ENCODE data around the gene CRHR1.

The CRHR1 gene

DNA sequence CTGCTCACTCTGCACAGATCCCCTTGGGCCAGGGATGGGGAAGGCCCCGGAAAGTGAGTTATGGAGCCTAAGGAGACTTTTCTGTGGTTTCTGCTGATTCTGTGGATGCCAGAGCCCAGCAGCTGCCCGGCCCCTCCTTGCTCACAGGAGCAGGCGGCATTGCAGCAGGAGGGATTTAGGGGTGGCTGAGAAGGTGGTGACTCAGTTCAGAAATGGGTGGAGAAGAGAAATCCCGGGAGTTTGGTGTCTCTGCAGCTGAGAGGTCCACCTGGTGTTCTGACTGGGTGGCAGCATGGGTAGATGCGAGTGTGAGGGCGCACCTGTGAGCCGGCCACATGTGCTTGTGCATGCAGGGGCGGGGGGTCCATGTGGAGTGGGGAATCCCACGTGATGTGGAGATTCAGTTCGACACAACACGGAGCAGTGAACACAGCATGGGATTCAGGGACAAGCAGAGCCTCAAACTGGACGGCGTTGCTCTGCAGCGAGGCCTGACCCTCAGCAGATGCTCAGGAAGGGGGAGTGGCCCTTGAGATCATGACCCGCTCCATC is 44.5 kb downstream of the CRHR1 start:
- 87 to 88% methylated on average over 15 of the region's 15 CpGs for WGBS, 2 experiments
- H3K27ac ChIP-seq (ENCODE audit: insufficient read depth, low read depth, low read length, poor library complexity, severe bottlenecking): no peak overlapping the region
- no peak overlapping the region for H3K4me3 ChIP-seq (ENCODE audit: insufficient read depth, low read depth, low read length)
- H3K4me1 ChIP-seq (ENCODE audit: control insufficient read depth, insufficient read depth, low read length): no peaks in the 10 kb centered on the region
- no peaks in the 10 kb centered on the region for H3K27me3 ChIP-seq (ENCODE audit: control insufficient read depth, insufficient read depth, low read length, poor library complexity, severe bottlenecking)
- H3K36me3 ChIP-seq (ENCODE audit: control insufficient read depth, insufficient read depth, low read length): no peaks in the 10 kb centered on the region
- no peaks in the 10 kb centered on the region for H3K9me3 ChIP-seq (ENCODE audit: control insufficient read depth, low read length)

DNA sequence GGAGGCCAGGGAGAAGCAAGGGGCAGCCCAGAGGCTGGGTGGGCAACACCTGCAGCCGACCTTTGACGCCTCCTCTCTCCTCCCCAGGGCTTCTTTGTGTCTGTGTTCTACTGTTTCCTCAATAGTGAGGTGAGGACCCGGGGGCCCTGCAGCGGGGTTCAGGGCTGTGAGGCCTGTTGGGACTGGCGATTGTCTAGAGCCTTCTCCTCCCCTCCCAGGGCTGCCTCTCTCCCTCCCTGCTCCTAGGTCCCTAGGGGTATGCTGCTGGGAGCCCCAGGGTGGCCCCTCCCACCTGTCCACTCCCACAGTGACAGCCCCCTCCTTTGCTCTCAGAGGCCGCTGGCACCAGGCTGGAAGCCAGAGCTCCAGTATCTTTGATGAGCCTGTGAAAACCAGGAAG is 49.8 kb downstream of the CRHR1 start:
- Histone ChIP-seq H3K36me3 (ENCODE audit: control insufficient read depth, insufficient read depth, low read length) (no peaks in the 10 kb centered on the region), H3K9me3 (ENCODE audit: control insufficient read depth, low read length) (no peaks in the 10 kb centered on the region), H3K27ac (ENCODE audit: insufficient read depth, low read depth, low read length, poor library complexity, severe bottlenecking) (no peak overlapping the region), H3K27me3 (ENCODE audit: control insufficient read depth, insufficient read depth, low read length, poor library complexity, severe bottlenecking) (no peaks in the 10 kb centered on the region), H3K4me1 (ENCODE audit: control insufficient read depth, insufficient read depth, low read length) (peaks cover 4% of the 10 kb centered on the region), H3K4me3 (ENCODE audit: insufficient read depth, low read depth, low read length) (no peak overlapping the region)
- 75 to 83% methylated on average over 6 of the region's 6 CpGs for WGBS, 2 experiments

DNA sequence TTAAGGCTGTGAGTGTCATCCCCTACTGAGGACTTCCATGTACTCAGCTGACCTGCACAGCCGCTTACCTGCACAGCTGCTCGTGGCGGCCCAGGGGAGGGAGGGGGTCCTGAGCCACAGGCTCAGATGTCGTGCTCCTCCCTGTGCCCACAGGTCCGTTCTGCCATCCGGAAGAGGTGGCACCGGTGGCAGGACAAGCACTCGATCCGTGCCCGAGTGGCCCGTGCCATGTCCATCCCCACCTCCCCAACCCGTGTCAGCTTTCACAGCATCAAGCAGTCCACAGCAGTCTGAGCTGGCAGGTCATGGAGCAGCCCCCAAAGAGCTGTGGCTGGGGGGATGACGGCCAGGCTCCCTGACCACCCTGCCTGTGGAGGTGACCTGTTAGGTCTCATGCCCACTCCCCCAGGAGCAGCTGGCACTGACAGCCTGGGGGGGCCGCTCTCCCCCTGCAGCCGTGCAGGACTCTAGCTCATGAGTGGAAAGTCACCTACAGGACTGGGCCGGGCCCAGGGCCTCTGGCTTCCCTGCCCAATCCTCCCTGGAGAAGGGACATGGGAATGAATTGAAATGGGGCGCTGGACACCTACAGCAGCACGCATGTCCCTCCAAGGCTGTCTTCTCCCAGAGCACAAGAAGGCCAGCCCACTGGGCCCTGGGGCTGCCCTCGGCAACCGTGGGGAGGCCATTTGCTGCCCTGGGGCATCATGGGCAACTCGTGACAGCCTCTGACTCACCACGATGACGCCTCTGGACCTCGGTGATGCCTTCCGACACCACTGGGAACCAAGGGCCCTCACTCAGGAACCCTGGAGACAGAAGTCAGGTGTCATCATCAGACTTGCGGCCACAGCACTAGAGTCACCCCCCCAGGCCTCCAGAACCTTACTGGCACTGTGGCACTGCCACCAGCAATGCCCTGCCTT is 50.6 kb downstream of the CRHR1 start:
- no peak overlapping the region for H3K4me3 ChIP-seq (ENCODE audit: insufficient read depth, low read depth, low read length)
- H3K4me1 ChIP-seq (ENCODE audit: control insufficient read depth, insufficient read depth, low read length): peaks cover 4% of the 10 kb centered on the region
- no peak overlapping the region for H3K27ac ChIP-seq (ENCODE audit: insufficient read depth, low read depth, low read length, poor library complexity, severe bottlenecking)
- H3K27me3 ChIP-seq (ENCODE audit: control insufficient read depth, insufficient read depth, low read length, poor library complexity, severe bottlenecking): no peaks in the 10 kb centered on the region
- H3K36me3 ChIP-seq (ENCODE audit: control insufficient read depth, insufficient read depth, low read length): no peaks in the 10 kb centered on the region
- WGBS, 2 experiments: 91 to 92% methylated on average over 26 of the region's 26 CpGs
- H3K9me3 ChIP-seq (ENCODE audit: control insufficient read depth, low read length): no peaks in the 10 kb centered on the region

DNA sequence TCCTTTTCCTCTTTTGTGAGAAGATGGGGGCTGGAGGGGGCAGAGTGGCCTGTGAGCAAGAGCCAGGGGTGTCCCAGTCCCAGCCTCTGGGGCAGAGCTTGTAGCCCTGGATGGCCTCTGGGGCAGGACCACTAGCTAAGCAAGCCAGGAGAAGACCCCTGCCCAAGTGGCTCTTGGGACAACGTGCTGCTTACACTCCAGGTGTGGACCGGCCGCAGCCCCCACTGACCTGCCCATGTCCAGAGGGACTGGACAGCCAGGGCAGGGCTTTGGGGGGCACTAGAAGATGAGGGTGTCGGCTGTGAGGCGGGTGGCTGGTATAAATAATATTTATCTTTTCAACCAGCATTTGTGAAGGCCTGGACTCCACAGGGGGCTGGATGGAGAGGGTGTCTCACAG is 51.4 kb downstream of the CRHR1 start:
- Histone ChIP-seq H3K36me3 (ENCODE audit: control insufficient read depth, insufficient read depth, low read length) (no peaks in the 10 kb centered on the region), H3K9me3 (ENCODE audit: control insufficient read depth, low read length) (no peaks in the 10 kb centered on the region), H3K4me1 (ENCODE audit: control insufficient read depth, insufficient read depth, low read length) (peaks cover 4% of the 10 kb centered on the region), H3K27me3 (ENCODE audit: control insufficient read depth, insufficient read depth, low read length, poor library complexity, severe bottlenecking) (no peaks in the 10 kb centered on the region), H3K4me3 (ENCODE audit: insufficient read depth, low read depth, low read length) (no peak overlapping the region), H3K27ac (ENCODE audit: insufficient read depth, low read depth, low read length, poor library complexity, severe bottlenecking) (no peak overlapping the region)
- WGBS, 2 experiments: 96% methylated on average over 5 of the region's 5 CpGs

DNA sequence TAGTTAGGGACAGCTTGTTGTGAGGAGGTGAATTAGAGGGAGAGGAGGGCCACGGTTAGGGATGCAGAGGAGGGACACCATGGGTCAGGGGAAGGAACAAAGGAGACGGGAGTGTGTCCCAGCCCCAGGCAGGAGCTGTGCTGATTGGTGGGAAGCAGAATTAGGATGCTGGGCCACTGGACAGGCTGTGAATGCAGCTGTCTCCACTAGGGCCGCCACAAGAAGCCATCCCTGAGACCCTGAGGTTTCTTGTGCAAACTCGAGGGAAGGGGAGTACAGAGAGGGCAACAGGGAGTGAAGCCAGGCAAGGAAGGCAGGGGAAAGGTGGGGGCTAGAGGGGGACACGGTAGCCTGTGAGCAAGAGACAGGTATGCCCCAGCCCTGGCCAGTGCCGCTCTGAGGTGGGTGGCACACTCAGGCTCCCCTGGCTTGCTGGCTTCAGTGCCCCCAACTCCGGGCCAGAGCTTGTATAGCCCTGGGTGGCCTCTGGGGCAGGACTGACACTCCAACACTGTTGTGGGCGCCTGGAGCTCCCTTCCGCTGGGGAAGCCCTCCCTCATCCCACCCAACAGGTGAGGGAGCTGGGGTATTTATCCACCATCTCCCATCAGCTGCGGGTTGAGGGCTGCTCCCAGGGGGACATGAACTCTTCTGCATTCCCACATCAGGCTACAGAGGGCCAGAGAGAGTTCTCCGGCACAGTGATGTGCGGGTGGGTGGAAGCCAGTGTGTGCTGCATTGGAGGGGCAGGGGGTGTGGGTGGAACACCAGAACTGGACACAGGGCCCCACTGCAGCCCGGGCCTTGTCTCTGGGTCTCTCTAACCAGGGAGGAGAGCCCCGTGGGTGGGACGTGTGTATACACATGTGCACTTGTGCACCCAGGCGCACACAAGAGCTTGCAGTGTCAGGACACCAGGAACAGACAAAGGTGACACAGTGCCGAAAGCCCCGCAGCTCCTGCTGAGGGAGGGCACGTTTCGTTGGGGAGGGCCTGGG is 52.2 kb downstream of the CRHR1 start:
- 81 to 82% methylated on average over 20 of the region's 20 CpGs for WGBS, 2 experiments

DNA sequence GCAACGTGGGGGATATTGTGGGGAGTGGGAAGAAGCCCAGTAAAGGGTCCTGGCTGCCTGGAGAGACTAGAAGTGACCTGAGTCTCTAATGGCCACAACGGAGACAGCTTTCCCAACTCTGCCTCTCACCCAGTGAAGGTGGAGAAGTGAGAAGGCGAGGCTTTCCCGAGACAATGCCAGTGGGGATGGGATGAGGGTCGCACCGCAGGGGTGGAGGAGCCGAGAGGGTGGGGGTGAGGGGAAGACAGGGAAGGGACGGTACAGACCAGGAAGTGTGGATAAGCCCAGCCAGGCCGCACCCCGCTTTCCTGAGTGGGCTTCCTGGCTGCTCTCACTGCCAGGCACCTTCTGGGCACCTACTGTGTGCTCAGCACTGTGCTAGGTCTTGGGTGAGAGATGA is 53.1 kb downstream of the CRHR1 start:
- no peak overlapping the region for H3K4me3 ChIP-seq (ENCODE audit: insufficient read depth, low read depth, low read length)
- 57 to 59% methylated on average over 10 of the region's 10 CpGs for whole genome bisulfite sequencing, 2 experiments

More for the DNA sequence above, 52.2 kb downstream of the CRHR1 start:
- Histone ChIP-seq H3K27ac (ENCODE audit: insufficient read depth, low read depth, low read length, poor library complexity, severe bottlenecking) (no peak overlapping the region), H3K4me1 (ENCODE audit: control insufficient read depth, insufficient read depth, low read length) (peaks cover 4% of the 10 kb centered on the region), H3K27me3 (ENCODE audit: control insufficient read depth, insufficient read depth, low read length, poor library complexity, severe bottlenecking) (no peaks in the 10 kb centered on the region), H3K9me3 (ENCODE audit: control insufficient read depth, low read length) (no peaks in the 10 kb centered on the region), H3K4me3 (ENCODE audit: insufficient read depth, low read depth, low read length) (no peak overlapping the region), H3K36me3 (ENCODE audit: control insufficient read depth, insufficient read depth, low read length) (no peaks in the 10 kb centered on the region)

DNA sequence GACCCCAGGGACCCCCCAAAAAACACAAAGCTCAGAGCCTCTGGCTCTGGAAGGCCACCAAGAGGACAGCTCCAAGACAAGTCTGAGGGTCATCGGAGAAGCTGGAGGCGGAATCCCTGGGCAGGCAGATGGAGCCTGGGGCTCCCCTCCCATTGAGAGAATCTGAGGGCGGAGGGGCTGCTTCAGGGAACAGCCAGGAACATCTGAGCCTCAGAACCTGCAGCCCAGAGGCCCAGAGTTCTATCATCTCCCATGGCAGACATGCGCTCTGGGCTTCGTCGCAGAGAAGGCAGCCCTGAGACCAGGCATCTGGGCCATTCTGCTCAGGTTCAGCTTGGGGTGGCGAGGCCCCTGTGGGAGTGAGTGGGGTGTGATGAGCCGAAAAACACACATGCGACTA is 53.5 kb downstream of the CRHR1 start:
- H3K9me3 ChIP-seq (ENCODE audit: control insufficient read depth, low read length): no peaks in the 10 kb centered on the region
- H3K4me3 ChIP-seq (ENCODE audit: insufficient read depth, low read depth, low read length): no peak overlapping the region
- peaks cover 4% of the 10 kb centered on the region for H3K4me1 ChIP-seq (ENCODE audit: control insufficient read depth, insufficient read depth, low read length)
- H3K27ac ChIP-seq (ENCODE audit: insufficient read depth, low read depth, low read length, poor library complexity, severe bottlenecking): no peak overlapping the region
- 92 to 94% methylated on average over 9 of the region's 9 CpGs for WGBS, 2 experiments
- H3K36me3 ChIP-seq (ENCODE audit: control insufficient read depth, insufficient read depth, low read length): no peaks in the 10 kb centered on the region
- no peaks in the 10 kb centered on the region for H3K27me3 ChIP-seq (ENCODE audit: control insufficient read depth, insufficient read depth, low read length, poor library complexity, severe bottlenecking)

More for the DNA sequence above, 53.1 kb downstream of the CRHR1 start:
- peaks cover 4% of the 10 kb centered on the region for H3K4me1 ChIP-seq (ENCODE audit: control insufficient read depth, insufficient read depth, low read length)
- no peaks in the 10 kb centered on the region for H3K27me3 ChIP-seq (ENCODE audit: control insufficient read depth, insufficient read depth, low read length, poor library complexity, severe bottlenecking)
- H3K9me3 ChIP-seq (ENCODE audit: control insufficient read depth, low read length): no peaks in the 10 kb centered on the region
- no peaks in the 10 kb centered on the region for H3K36me3 ChIP-seq (ENCODE audit: control insufficient read depth, insufficient read depth, low read length)
- H3K27ac ChIP-seq (ENCODE audit: insufficient read depth, low read depth, low read length, poor library complexity, severe bottlenecking): no peak overlapping the region

DNA sequence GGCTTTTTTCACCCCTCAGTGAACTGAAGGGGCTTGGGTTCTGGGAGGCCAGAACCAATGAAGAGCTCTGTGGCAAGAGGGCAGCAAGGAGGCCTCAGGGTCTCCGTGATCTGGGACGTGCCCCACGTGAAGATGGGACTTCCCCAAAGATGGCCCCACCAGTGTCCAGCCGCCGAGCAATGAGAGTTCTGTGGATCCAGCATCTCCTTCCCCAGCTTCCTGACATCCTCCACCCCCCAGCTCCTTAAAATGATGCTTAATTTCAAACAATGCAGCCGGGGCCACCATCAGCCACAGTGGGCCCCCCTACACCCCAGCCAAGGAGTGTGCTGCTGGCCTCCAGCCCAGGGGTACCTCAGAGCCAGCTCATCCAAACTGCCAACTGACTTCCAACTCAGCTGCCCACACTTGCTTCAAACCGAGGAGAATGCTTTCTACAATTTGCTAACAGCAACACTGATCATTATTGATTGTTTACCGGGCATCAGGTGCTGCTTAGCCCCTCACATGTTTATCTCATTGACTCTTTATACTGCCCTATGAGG is 54.7 kb downstream of the CRHR1 start:
- Histone ChIP-seq H3K27me3 (ENCODE audit: control insufficient read depth, insufficient read depth, low read length, poor library complexity, severe bottlenecking) (no peaks in the 10 kb centered on the region), H3K9me3 (ENCODE audit: control insufficient read depth, low read length) (no peaks in the 10 kb centered on the region), H3K4me1 (ENCODE audit: control insufficient read depth, insufficient read depth, low read length) (peaks cover 4% of the 10 kb centered on the region), H3K36me3 (ENCODE audit: control insufficient read depth, insufficient read depth, low read length) (no peaks in the 10 kb centered on the region), H3K4me3 (ENCODE audit: insufficient read depth, low read depth, low read length) (no peak overlapping the region), H3K27ac (ENCODE audit: insufficient read depth, low read depth, low read length, poor library complexity, severe bottlenecking) (no peak overlapping the region)
- 93 to 94% methylated on average over 8 of the region's 8 CpGs for WGBS, 2 experiments

DNA sequence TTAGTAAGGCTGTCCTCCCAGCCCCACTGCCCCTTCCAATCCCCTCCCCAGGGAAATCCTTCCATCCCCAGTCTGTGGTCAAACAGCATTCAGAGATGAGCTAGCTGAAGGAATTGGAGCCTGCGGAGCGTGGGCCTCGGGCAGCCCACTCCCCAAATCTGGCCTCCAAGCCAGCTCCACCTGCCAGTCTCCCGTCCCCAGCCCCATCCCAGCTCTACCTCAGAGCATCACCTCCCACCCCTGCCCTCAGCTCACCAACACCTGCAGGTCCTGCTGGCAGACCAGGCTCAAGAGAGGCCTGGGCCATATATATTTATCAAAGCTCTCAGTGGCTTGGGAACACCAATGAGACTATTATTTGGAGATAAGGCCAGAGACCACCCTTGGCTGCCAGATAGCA is 55.3 kb downstream of the CRHR1 start:
- 91 to 96% methylated on average over 4 of the region's 4 CpGs for WGBS, 2 experiments
- Histone ChIP-seq H3K27ac (ENCODE audit: insufficient read depth, low read depth, low read length, poor library complexity, severe bottlenecking) (no peak overlapping the region), H3K4me3 (ENCODE audit: insufficient read depth, low read depth, low read length) (no peak overlapping the region), H3K36me3 (ENCODE audit: control insufficient read depth, insufficient read depth, low read length) (no peaks in the 10 kb centered on the region), H3K4me1 (ENCODE audit: control insufficient read depth, insufficient read depth, low read length) (peaks cover 4% of the 10 kb centered on the region), H3K9me3 (ENCODE audit: control insufficient read depth, low read length) (no peaks in the 10 kb centered on the region), H3K27me3 (ENCODE audit: control insufficient read depth, insufficient read depth, low read length, poor library complexity, severe bottlenecking) (no peaks in the 10 kb centered on the region)

Data from ectodermal cell (in vitro differentiated cells).